IPS-18c (cell line): ENCODE results near the gene CPLX1.
"Not testable (repeated sequence)": the region's sequence is repeated elsewhere in the genome, so short reads cannot be mapped to it uniquely, and the experiment has no call there.

Source experiments
- H3K4me3 ChIP-seq: 2 replicates; pipeline ENCODE4 v1.7.0; 2013; ENCODE audit warnings: low read depth, mild to moderate bottlenecking, low read length, moderate library complexity; ENCODE audit not compliant: insufficient read depth
- H3K9me3 ChIP-seq: one replicate; pipeline ENCODE4 v1.6.1; 2013; ENCODE audit warnings: mild to moderate bottlenecking, low read length, moderate library complexity; ENCODE audit not compliant: control insufficient read depth, insufficient read depth

CPLX1 gene

DNA sequence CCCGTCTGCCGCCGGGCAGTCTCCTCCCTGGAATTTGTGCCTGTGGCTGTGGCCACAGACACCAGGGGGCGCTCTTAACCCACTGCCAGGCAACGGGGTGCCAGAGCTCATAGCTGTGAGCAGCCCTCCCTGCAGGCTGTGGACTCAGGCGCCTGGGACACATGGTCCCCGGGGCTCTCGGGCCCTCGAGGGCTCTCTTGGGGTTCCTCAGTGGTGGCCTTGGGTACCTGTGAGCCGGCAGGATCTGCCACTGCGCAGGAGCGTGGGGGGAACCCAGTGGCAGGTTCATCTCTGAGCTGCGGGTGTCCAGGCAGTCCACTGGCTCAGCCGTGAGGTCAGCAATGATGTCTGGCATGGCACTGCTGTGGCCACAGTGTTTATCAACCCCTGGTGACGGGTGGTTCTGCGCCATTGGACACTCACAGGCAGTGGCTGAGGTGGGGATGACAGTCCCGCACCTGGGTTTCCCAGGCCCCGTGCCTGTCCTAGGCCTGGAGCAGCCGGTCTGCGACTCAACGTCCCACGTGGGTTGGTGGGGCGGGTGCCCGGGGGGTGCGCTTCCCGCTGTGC lies 83.1 kb downstream of the CPLX1 start:
- Histone ChIP-seq H3K4me3 (no peak overlapping the region), H3K9me3 (peaks cover 2% of the 10 kb centered on the region)

DNA sequence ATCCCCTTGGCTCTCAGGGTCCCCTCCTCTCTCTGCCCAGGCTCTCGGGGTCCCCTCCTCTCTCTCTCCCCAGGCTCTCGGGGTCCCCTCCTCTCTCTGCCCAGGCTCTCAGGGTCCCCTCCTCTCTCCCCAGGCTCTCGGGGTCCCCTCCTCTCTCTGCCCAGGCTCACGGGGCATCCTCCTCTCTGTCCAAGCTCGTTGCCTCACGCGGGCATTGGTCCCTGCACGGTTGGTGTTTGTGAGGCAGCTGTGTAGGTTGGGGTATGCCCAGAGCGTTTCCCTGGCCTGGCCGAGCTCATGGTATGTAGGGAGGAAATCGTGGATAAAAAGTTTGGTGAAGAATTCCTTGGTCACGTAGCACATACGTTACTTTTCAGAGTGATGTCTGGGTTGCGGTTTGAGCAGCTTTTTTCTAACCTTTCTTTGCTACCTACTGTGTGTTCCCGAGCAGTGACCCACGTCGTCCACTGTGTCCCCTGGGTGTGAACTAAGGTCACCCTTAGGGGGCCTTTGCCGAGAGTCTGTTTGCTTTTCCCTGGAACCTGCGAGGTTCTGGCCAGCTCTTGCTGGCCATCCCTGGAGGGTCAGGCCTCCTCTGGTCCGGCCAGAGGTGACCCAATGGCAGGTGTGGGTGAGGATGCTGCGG lies 83.7 kb downstream of the CPLX1 start:
- Histone ChIP-seq H3K9me3 (peaks cover 2% of the 10 kb centered on the region), H3K4me3 (no peak overlapping the region)

DNA sequence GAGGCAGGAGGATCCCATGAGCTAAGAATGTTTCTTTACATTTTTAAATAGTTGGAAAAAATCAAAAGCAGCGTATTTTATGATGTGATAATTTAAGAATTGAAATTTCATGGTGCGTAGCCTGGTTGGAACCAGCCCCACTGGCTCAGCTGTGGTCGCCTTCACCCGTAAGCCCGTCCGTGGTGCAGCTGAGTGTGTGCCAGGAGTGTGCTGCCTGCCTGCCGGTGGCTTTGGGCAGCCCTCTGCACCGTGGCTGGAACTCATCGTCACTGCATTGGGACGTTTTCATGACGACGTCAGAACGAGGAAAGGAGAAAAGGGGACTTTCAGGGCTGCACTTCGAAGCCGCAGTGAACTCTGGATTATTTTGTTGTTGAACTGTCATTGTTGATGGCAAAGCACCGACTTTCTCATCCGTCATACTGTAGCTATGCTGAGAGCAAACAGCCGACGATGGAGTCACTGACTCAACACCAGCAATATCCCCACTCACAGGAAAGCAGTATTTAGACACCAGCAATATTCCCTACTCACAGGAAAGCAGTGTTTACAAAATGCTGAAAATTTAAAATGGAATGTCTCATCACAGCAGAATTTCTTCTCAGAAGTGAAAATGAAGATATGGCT lies 85.2 kb downstream of the CPLX1 start:
- H3K9me3 ChIP-seq = peaks cover 2% of the 10 kb centered on the region
- no peak overlapping the region for H3K4me3 ChIP-seq

DNA sequence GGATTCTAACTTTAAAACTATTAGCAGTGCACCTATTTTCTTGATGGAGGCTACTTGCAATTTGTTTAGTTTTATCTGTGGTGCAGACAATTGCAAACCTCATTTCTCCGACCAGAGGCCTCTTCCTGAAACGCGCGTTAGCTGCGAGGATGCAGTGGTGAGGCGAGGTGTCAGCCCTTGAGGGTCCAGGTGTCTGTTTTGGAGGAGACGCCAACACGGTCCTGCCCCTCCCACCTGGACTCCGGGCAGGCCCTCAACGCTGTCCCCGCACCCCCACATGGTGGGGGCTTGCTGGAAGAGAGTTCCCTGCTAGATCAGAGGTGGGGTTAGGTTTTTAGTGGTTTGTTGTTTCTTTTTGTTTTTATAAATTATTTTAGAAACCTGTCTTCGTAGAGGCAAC lies 85.9 kb downstream of the CPLX1 start:
- Histone ChIP-seq H3K4me3 (no peak overlapping the region), H3K9me3 (peaks cover 2% of the 10 kb centered on the region)

DNA sequence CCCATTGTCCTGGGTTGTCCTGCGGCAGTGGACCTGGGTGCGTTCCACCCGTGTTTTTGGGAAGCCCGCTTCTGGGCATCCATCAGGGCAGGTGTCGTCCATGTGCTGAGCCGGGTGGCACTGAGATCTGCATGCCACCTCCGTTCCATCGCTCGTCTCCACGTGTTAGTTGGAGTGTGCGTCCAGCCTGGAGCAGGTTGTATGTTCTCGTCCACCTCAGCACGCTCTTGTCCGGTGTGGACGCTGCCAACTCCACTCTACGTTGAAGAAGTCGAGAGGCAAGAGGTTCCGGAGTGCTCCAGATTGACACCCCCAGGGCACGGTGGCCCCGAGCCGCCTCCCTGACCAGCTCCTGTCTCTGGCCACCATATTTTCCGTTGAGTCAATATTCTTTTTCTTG lies 86.4 kb downstream of the CPLX1 start:
- H3K4me3 ChIP-seq = no peak overlapping the region

DNA sequence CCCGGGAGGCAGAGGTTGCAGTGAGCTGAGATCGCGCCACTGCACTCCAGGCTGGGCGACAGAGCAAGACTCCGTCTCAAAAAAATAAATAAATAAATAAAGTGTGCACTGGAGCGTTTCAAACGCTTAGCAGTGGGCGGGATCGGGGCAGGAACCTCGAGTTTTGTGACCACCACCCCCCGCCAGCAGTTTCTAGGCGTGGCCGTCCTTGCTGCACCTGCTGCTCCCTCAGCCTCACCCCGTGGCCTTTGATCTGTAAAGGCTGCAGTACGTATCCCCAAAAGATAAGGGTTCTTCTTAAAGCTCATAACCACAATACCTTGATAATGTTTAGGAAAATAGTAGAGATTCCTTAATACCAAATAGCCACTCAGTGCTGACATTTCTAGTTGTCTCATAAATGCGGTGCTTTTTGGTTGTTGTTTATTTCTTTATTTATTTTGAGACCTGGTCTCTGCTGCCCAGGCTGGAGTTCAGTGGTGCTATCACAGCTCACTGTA lies 87.1 kb downstream of the CPLX1 start:
- H3K4me3 ChIP-seq = no peak overlapping the region
- peaks cover 2% of the 10 kb centered on the region for H3K9me3 ChIP-seq

More for the DNA sequence above, 86.4 kb downstream of the CPLX1 start:
- peaks cover 2% of the 10 kb centered on the region for H3K9me3 ChIP-seq

DNA sequence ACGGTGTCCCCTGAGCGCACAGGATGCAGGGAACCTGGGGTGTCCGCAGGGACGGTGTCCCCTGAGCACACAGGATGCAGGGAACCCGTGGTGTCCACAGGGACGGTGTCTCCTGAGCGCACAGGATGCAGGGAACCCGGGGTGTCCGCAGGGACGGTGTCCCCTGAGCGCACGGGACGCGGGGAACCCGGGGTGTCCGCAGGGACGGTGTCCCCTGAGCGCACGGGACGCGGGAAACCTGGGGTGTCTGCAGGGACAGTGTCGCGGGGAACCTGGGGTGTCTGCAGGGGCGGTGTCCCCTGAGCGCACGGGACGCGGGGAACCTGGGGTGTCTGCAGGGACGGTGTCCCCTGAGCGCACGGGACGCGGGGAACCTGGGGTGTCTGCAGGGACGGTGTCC lies 89.4 kb downstream of the CPLX1 start:
- H3K4me3 ChIP-seq, H3K9me3 ChIP-seq: not testable (repeated sequence)

DNA sequence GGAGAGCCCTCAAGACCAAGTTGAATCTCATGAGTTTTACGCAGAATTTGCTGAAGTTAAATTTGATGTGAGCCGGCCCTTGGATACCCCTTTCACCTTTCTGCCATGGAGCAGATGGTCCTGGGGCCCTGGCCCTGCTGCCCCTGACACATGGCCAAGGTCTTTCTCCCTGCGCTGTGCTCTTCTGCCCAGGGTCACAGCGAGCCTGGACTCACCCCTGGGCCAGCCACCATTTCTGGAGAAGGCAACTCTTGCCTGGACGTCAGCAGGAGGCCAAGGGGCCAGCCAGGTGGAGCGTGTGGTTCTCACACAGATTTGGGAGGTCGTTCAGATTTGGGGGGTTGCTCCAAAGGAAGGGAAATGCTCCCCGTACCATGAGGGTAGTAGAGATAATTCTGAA lies 90.3 kb downstream of the CPLX1 start:
- H3K9me3 ChIP-seq = peaks cover 2% of the 10 kb centered on the region
- no peak overlapping the region for H3K4me3 ChIP-seq
